ENCODE data around the gene CAMP. TPM values are rescaled to one million over a fixed set of nuclear protein-coding genes. Genes with fewer than 3 reads are reported as not detected.

CAMP gene
- total and polyA plus RNA-seq, 2 of the 13 experiments (the other 11 are each of a cell fraction or from before 2014, with no cell fraction given): not detected

DNA sequence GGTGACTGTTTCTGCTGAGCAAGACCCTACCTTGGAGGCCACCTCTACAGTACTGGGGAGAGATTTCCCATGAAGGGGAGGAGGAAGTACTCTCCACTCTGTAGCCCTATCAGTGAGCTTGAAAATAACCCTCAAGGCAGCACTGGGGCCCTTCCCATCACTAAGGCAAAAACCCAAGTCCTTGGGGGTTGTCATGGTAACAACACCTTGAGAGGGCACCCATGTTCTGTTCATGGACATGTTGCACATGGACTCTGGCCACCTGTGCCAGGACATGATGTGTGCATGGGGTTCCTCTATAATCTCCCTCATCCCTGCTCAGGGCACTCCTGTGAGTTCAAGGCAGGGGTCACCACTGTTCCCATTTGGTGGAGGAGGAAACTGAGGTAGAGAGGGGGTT, 24.2 kb upstream of the CAMP start:
- ChIA-PET POLR2A (interaction anchor here (1.2 kb wide), 1 partner anchor 9 kb away, joined by 3 read pairs; no protein-coding TSS in a partner anchor), CTCF (ENCODE audit: low intra/inter-chr PET ratio, low total read pairs) (no interaction called here)
- FAIRE-seq (no peak), ATAC-seq (no peak), DNase-seq (ENCODE audit: low spot score) (no peak)
- peak; percentile 43; the same call in 1 of the 2 replicates for TF ChIP-seq RFX1 (IDR thresholded peaks at IDR 0.05)
- TF ChIP-seq MAFK (conservative IDR thresholded peaks at IDR 0.05 in 1 of 2, IDR thresholded peaks at IDR 0.05 in 1 of 2; ENCODE audit: low read length in 2 of 2): no peak
- Histone ChIP-seq H3K9ac (ENCODE audit: insufficient read depth, low read depth, low read length) (no peak overlapping the region), H3K36me3 (replicated peaks in 1 of 2; ENCODE audit: control insufficient read depth in 1 of 2, insufficient read depth in 2 of 2, low read length in 2 of 2) (no peaks in the 10 kb centered on the region), H2AFZ (ENCODE audit: low read length) (no peak overlapping the region), H3K4me3 (replicated peaks in 1 of 3; ENCODE audit: insufficient read depth in 1 of 3, low read depth in 2 of 3, low read length in 3 of 3) (no peak overlapping the region), H3K27ac (ENCODE audit: extremely low read length, insufficient read depth, low read length) (no peak overlapping the region), H4K20me1 (ENCODE audit: insufficient read depth, low read length) (no peaks in the 10 kb centered on the region), H3K4me2 (ENCODE audit: low read depth, low read length) (no peak overlapping the region), H3K9me3 (ENCODE audit: low read length) (no peaks in the 10 kb centered on the region), H3K4me1 (ENCODE audit: insufficient read depth, low read length) (peaks cover 6% of the 10 kb centered on the region; the same call in 1 of the 2 replicates), H3K79me2 (ENCODE audit: insufficient read depth, low read length) (no peaks in the 10 kb centered on the region), H3K27me3 (ENCODE audit: control insufficient read depth in 1 of 2, insufficient read depth in 2 of 2, low read length in 2 of 2) (peaks cover 0 to 10% of the 10 kb centered on the region in 2 experiments; a peak in 2 of 5 replicates)
- in situ Hi-C loops (cut with HindIII; ENCODE audit: extremely low pct_ligation_motif_present, low pct_unique_long_range_greater_than_20kb) (no loop called here), intact Hi-C loops (cut with micrococcal nuclease; ENCODE audit: unreplicated experiment) (no loop called here)
- no TSS peak for BruUV-seq (replicated peaks)

- no peak for FAIRE-seq
Measured at GRCh38 chr3:48202632-48203031, 20.7 kb upstream of the CAMP start.

More at GRCh38 chr3:48202632-48203031, 20.7 kb upstream of the CAMP start:
- no peaks in the 10 kb centered on the region for H3K9me3 ChIP-seq (ENCODE audit: low read length)
- DNase-seq (ENCODE audit: low spot score): no peak
- no peak overlapping the region for H3K4me2 ChIP-seq (ENCODE audit: low read depth, low read length)
- intact Hi-C loops (cut with micrococcal nuclease; ENCODE audit: unreplicated experiment) (no loop called here), in situ Hi-C loops (cut with HindIII; ENCODE audit: extremely low pct_ligation_motif_present, low pct_unique_long_range_greater_than_20kb) (no loop called here)
- CTCF ChIA-PET (ENCODE audit: low intra/inter-chr PET ratio, low total read pairs): no interaction called here
- TF ChIP-seq PREB (CRISPR knock-in tag; IDR thresholded peaks at IDR 0.05) (no peak), ZNF768 (CRISPR knock-in tag; IDR thresholded peaks at IDR 0.05) (no peak), FOXK1 (CRISPR knock-in tag; IDR thresholded peaks at IDR 0.05; ENCODE audit: borderline replicate concordance, low read depth) (no peak), ZSCAN9 (CRISPR knock-in tag; IDR thresholded peaks at IDR 0.05; ENCODE audit: borderline replicate concordance) (no peak), MTF2 (CRISPR knock-in tag; IDR thresholded peaks at IDR 0.05; ENCODE audit: borderline replicate concordance) (no peak), ESRRA (CRISPR knock-in tag; IDR thresholded peaks at IDR 0.05; ENCODE audit: low read depth) (no peak), ZNF672 (CRISPR knock-in tag; IDR thresholded peaks at IDR 0.05) (no peak), KAT7 (CRISPR knock-in tag; IDR thresholded peaks at IDR 0.05; ENCODE audit: borderline replicate concordance) (no peak), ZNF850 (CRISPR knock-in tag; conservative IDR thresholded peaks at IDR 0.05) (no peak)
- TF ChIP-seq, protein P1, sequence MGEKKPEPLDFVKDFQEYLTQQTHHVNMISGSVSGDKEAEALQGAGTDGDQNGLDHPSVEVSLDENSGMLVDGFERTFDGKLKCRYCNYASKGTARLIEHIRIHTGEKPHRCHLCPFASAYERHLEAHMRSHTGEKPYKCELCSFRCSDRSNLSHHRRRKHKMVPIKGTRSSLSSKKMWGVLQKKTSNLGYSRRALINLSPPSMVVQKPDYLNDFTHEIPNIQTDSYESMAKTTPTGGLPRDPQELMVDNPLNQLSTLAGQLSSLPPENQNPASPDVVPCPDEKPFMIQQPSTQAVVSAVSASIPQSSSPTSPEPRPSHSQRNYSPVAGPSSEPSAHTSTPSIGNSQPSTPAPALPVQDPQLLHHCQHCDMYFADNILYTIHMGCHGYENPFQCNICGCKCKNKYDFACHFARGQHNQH (CRISPR knock-in tag; IDR thresholded peaks at IDR 0.05): no peak
- TF ChIP-seq, protein P2, sequence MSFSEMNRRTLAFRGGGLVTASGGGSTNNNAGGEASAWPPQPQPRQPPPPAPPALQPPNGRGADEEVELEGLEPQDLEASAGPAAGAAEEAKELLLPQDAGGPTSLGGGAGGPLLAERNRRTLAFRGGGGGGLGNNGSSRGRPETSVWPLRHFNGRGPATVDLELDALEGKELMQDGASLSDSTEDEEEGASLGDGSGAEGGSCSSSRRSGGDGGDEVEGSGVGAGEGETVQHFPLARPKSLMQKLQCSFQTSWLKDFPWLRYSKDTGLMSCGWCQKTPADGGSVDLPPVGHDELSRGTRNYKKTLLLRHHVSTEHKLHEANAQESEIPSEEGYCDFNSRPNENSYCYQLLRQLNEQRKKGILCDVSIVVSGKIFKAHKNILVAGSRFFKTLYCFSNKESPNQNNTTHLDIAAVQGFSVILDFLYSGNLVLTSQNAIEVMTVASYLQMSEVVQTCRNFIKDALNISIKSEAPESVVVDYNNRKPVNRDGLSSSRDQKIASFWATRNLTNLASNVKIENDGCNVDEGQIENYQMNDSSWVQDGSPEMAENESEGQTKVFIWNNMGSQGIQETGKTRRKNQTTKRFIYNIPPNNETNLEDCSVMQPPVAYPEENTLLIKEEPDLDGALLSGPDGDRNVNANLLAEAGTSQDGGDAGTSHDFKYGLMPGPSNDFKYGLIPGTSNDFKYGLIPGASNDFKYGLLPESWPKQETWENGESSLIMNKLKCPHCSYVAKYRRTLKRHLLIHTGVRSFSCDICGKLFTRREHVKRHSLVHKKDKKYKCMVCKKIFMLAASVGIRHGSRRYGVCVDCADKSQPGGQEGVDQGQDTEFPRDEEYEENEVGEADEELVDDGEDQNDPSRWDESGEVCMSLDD (CRISPR knock-in tag; IDR thresholded peaks at IDR 0.05; ENCODE audit: borderline replicate concordance): no peak
- ATAC-seq: no peak
- 49% methylated on average over 6 of the region's 6 CpGs for WGBS (ENCODE audit: low lambda C conversion rate)
- no peaks in the 10 kb centered on the region for H3K4me1 ChIP-seq (ENCODE audit: insufficient read depth, low read length)
- H3K79me2 ChIP-seq (ENCODE audit: insufficient read depth, low read length): no peaks in the 10 kb centered on the region
- H3K36me3 ChIP-seq (replicated peaks in 1 of 2; ENCODE audit: control insufficient read depth in 1 of 2, insufficient read depth in 2 of 2, low read length in 2 of 2): no peaks in the 10 kb centered on the region
- BruUV-seq (replicated peaks): no TSS peak
- H3K9ac ChIP-seq (ENCODE audit: insufficient read depth, low read depth, low read length): no peak overlapping the region
- no peak overlapping the region for H3K27ac ChIP-seq (ENCODE audit: extremely low read length, insufficient read depth, low read length)
- H3K4me3 ChIP-seq (replicated peaks in 1 of 3; ENCODE audit: insufficient read depth in 1 of 3, low read depth in 2 of 3, low read length in 3 of 3): no peak overlapping the region
- H3K27me3 ChIP-seq (ENCODE audit: control insufficient read depth in 1 of 2, insufficient read depth in 2 of 2, low read length in 2 of 2): peaks cover 1 to 8% of the 10 kb centered on the region in 2 experiments; a peak in 2 of 5 replicates
- POLR2A ChIA-PET: no interaction called here
- no peak overlapping the region for H2AFZ ChIP-seq (ENCODE audit: low read length)
- H4K20me1 ChIP-seq (ENCODE audit: insufficient read depth, low read length): no peaks in the 10 kb centered on the region

All from HepG2 (cell line).